NOMO-1 treated with dmso at 0.1 percent for 144 hours (cell line): Measurements from ENCODE around the gene URI1.
"Not testable (repeated sequence)": the region's sequence is repeated elsewhere in the genome, so short reads cannot be mapped to it uniquely, and the experiment has no call there.

Experiments used
- DNase-seq: peaks from one replicate; lab custom pipeline; 2025; ENCODE audit not compliant: unreplicated experiment; lab: John Stamatoyannopoulos, UW

URI1 gene

DNA sequence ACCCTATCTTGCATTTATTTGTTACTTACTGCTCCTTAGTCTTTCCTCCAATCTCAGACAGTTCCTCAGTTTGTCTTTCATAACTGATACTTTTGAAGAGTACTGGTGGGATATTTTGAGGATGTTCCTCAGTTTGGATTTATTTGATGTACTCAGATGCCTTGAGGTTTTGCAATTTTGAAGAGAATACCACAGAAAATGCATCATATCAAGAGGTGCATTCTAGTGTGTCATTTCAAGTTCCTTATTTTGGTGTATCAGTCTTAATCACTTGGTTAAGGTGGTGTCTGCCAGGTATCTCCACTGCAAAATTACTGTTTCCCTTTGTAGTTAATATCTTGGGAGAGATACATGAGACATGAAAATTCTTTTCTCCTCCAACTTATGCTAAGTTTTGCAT, 75.1 kb downstream of the URI1 start:
- DNase-seq, result no peak

GRCh38 chr19:30020189-30020588, 78.2 kb downstream of the URI1 start:
- DNase-seq, result no peak

GRCh38 chr19:30022659-30023058, 80.6 kb downstream of the URI1 start:
- DNase-seq, result no peak

GRCh38 chr19:30023330-30023729, 81.3 kb downstream of the URI1 start:
- DNase-seq, result peak; percentile 16

DNA sequence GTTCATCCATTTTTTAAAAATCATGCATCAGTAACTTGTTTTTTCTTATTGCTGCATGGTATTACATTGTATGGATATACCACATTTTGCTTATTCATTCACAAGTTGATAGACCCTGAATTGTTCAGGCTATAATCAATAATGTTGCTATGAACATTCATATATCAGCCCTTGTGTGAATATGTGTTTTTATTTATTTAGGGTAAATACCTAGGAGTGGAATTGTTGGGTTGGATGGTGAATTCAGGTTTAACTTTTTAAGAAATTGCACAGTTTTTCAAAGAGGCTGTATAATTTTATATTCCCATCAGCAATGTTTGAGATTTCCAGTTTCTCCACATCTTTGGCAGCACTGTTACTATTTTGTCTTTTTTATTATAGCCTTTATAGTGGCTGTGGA, 82.1 kb downstream of the URI1 start:
- DNase-seq, result no peak

DNA sequence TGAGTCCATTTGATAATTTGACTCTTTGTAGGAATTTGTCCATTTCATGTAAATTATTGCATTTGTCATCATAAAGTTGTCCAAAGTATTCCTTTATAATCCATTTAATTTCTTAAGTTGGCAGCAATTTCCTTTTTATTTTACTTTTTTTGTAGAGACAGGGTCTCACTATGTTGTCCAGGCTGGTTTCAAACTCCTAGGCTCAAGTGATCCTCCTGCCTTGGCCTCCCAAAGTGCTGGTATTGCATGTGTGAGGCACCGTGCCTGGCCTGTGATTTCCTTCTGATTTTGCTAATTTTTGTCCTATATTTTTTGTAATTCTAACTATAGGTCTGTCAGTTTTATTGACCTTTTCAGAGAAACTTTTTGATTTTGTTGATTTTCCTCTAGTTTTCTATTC, 84.9 kb downstream of the URI1 start:
- no peak for DNase-seq

DNA sequence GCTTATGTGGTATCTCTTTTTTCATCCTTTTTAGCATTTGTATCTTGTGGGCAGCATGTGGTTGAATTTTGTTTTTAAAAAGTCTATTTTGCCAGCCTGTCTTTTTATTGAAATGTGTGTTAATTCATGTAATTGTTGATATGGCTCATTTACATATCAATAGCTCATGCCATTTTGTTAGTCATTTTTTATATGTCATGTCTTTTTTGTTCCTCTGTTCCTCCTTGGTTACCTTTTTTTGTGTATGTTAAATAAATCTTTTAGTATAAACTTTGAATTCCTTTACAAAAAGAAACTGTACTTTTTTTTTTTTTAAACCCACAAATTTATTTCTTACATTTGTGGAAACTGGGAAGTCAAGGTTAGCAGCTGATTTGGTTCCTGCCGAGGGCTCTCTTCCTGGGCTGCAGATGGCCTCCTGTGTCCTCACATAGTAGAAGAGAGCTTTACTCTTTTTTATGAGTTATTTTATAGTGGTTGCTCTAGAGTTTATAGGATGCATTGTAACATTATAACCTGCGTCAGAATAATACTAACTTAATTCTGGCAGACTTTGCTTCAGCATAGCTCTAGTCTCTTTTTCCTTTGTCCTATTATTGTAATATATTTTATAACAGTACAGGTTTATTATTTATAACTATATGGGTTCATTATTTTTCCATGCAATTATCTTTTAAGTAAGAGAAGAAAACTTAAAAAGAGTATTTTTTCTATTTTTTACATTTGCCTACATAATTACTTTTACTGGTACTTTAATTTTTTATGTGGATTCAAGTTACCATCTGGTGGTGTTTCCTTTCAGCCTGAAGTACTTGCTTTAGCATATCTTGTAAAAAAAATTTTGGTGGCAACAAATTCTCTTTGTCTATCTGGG, 86.3 kb downstream of the URI1 start:
- DNase-seq, result no peak

- no peak for DNase-seq
Measured at GRCh38 chr19:30028992-30029343, 86.9 kb downstream of the URI1 start.

GRCh38 chr19:30029721-30030510, 87.9 kb downstream of the URI1 start:
- no peak for DNase-seq

- no peak for DNase-seq
Measured at GRCh38 chr19:30034321-30034720, 92.3 kb downstream of the URI1 start.

- DNase-seq, result no peak
Measured at GRCh38 chr19:30036154-30037129, 94.4 kb downstream of the URI1 start.

DNA sequence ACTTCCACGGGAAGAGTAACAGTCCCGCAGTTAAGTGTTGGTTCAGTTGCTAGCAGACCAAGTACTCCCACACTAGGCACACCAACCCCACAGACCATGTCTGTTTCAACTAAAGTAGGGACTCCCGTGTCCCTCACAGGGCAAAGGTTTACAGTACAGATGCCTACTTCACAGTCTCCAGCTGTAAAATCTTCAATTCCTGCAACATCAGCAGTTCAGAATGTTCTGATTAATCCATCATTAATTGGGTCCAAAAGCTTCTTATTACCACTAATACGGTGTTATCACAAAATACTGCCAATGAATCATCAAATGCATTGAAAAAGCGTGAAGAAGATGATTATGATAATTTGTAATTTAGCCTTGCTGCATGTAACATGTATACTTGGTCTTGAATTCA, 95.8 kb downstream of the URI1 start:
- DNase-seq, result no peak

DNA sequence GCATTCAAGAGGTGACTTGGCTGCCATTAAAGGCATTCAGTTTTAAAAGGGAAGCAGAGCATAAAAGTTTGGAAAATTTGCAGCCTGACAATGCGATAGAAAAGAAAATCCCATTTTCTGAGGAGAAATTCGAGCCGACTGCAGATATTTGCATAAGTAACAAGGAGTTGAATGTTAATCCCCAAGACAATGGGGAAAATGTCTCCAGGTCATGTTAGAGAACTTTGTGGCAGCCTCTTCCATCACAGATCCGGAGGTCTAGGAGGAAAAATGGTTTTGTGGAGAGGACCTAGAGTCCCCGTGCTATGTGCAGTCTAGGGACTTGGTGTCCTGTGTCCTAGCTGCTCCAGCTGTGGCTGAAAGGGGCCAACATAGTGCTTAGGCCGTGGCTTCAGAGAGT, 99.9 kb downstream of the URI1 start:
- DNase-seq, result not testable (repeated sequence)

- DNase-seq, result not testable (repeated sequence)
Measured at GRCh38 chr19:30043008-30043407, 101.0 kb downstream of the URI1 start.

GRCh38 chr19:30044273-30045248, 102.5 kb downstream of the URI1 start:
- DNase-seq, result no peak

DNA sequence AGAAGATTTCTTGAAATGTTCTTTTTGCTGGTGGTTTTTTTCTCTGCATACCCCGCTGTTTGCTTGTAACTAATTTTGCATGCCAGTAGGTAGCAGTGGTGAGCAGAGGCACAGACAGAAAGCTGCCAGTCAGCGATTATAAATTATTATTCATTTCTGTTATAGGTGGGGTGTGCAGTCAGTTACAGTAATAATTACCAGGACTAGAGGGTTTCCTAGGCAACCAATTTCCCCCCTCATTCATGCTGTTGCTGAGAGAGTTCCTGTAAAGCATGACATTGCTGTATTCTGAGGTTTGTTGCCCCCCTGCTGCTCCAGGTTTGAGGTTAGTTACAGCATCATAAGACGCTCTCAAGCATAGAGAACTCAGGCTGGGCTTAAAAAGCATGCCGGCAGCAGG, 104.5 kb downstream of the URI1 start:
- DNase-seq, result no peak

DNA sequence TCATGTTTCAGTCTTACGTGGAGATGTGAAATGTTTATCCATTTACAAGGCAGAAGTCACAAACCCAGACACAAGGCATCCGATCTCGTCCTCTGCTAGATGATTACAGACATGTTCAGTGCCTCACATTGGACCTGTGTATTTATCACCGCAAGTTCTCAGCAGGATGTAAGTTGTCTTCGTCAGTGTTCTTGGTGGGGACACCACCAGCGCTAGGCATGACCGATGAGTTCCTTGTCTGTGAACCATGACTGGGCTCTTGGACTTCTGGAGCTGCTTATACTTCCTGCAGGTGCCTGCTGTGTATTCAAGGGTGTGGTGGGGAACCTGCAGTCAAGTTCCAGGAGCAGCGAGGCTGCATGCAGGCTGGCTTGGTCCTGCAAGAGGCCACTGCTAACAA, 105.4 kb downstream of the URI1 start:
- no peak for DNase-seq

GRCh38 chr19:30049226-30049625, 107.2 kb downstream of the URI1 start:
- no peak for DNase-seq

DNA sequence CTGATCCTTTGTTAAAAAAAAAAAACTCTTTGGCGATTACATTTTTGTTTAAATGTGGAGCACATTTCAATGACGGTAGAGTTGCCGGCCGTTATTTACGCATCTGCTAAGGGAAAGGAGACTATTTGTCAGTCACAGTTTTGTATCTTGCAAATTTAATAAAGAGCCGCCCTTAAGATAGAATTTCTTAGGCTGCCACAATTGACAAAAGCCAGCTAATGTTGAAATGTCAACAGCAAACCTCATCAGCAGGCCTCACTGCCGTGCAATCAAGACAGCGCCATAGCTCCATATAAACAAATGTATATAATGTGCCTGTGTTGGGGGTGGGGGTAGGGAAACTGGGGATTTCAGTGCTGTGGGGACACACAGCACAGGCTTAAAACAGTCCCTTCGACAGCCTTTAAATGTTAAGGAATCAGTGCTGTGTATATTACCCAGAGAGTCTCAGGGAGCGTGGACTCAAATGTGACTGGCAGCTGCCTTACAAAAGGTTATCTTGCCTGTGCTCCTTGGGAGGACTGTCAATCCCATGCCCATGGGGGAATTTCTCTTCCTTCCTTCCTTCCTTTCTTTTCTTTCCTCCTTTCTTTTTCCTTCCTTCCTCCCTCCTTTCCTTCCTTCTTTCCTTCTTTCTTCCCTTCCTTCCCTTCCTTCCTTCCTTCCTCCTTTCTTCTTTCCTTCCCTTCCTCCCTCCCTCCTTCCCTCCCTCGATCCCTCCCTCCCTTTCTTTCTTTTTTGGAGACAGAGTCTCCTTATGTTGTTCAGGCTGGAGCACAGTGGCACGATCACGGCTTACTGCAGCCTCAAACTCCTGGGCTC, 108.0 kb downstream of the URI1 start:
- no peak for DNase-seq
